Limb (tissue), 2 donors: ENCODE results near the gene PDE4D.

Source experiments
- DNase-seq, 2 donors: peaks; one replicate each; pipeline ENCODE4 v3.0.0-alpha.2; 2016; ENCODE audit errors: extremely low spot score in 2 of 2

Gene PDE4D

DNA sequence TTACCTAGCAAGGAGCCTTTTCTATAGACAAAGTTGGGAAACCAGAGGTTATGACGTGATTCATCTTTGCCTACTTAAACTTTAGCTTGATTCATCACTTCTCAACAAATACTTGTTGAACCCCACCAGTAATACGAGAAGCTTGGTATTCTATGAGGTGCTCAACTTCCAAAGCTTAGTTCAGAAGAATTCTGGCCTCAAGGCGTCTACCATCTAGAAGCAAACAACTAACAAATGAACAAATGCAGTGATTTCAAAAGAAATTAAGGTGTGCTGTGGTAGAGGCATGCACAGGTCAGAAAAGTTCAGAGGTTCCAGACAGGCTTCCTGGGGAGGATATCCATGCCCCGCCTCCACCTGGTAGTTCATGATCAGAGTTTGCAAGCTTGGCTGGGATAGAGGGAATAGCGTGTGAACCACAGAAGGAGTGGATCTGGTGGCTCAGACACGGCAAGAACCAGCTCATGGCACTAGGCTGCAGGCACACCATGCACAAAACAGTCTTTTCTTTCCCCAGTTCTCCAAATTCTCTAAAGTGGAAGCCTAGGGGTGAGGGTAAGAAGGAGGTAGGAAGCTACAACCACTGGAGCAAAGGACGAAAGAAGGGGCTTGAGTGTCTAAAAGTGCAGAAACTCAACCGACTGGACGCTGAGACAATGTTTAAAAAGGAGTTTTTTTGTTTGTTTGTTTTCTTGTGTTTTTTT, 837.6 kb downstream of the PDE4D start:
- DNase-seq = no peak

DNA sequence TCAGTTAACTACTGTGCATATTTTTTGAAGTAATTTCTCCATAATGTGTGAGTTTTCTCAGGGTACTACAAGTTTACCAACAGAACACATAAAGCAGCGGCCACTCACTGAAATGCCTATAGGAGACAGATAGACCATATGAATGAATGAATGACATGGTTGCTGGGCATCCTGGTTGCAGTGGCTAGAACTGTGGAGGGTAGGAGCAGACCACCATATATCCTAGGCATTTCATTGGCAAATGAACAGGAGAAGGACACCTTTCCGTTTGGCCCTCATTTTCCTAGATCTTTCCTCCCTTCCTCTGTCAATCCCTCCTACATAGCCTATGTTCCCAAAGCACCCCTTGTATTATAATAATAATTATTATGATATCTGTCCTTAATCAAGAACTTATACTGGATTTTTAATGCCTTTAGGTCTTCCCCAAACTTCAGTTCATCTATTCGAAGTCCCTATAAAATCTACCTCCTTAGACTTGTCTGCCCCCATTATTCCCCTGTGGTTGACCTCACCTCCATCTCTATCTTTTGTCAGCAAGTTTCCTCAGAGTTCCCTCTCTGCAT, 838.5 kb downstream of the PDE4D start:
- DNase-seq = no peak

DNA sequence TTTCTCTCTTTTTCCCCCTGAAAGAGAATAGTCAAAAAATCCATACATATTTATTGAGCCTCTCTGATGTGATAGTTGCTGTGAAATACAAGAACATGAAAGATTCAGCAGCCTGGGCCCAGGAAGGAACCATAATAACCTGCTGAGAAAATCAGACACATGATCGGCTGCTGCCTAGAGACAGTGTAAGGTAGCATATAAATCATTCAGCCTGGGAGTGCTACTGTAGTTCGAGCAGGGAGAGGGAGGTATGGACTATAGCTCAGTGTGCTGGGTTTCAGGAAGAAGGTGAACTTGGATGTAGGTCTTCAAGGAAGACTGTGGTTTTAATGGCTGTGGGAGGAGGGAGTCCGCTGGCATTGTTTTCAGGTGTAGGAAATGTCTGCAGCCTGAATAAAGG, 841.6 kb downstream of the PDE4D start:
- no peak for DNase-seq

DNA sequence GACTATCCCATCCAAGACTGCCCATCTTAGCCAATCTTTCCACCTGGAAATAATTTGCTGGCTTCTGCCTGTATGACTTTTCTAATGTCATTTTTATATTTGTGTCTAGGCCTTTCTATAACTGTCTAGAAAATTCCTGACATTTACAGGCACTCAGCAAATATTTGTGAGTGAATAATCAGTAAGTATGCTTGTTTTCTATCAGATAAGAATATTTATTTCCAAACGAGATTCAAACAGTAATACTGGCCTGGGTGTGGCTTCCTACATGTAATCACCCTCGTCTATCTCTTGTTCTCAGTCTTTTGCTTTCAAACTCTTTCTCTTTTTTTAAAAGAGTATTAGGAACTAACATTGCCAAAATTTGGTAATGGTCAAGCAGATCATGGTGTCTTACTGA, 844.4 kb downstream of the PDE4D start:
- no peak for DNase-seq

DNA sequence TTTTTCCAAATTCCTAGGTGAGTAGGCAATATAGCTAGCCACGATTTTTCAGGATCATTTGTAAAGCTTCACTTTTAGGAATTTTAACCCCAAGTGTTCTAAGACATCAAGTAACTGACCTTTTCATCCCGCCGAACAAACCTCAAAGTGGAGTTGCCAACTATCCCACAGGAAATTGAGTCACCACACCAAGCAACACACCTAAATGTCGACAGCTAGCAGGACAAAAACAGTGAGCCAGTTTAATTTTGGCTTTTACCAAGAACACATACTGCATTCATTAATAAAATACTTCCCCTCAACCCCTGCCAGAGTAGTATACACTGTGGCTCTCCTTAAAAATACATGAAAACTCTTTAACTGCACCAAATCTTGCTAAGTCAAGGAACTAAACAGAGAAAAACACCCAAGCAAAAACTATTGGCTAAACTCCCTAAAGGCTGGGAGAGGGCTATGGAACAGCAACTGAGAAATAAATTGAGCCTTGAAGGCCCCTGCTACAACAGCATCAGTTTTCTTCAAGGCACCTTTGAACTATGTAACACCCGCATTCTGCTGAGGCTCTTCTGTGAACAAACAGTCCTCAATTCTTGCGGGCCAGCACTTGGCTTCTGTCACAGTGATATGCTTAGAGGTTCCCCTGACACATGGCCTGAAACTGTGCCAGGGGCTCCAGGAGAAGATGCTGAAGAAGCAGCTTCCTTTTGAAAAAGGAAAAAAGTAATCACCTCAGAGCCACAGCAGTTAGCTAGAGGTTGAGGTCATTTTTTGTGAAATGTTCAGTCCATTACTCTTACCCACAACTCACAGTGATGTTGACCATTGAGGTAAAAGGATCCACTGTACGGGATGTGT, 851.1 kb downstream of the PDE4D start:
- no peak for DNase-seq

DNA sequence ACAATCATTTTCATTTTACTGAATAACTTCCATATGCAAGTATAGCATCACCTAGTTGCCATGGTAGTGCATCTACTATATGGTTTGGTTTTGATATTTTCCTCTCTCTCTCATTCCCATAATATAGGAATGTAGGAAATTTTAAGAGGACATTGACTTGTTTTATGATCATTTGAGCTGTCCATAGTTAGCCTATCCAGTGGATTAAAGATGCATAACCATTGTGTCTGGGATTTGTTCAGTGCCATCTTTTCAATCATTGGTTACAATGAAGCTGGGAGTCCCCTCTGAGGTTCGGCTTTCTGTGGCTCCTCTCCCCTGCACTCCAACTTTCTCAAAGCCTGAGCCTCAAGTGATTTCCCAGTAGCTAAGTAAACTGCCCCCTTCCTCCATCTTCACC, 852.2 kb downstream of the PDE4D start:
- no peak for DNase-seq

DNA sequence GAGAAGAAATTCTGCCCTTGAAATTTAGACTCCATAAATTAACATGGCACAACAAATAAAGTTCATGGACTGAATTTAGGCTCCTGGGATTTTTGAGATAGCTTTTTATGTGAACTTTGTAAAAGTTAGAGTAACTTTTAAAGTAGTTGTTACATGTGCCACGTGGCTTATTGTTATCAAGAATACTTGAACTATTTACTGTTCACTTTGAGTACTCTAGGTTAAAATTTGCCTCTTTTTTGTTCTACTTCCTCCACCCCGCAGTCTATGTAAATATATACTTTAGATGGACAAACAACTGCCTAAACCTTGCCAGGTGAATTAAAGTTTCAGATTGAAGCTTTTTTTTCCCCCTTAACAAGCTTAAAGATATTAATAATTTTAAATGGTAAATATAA, 852.7 kb downstream of the PDE4D start:
- no peak for DNase-seq

DNA sequence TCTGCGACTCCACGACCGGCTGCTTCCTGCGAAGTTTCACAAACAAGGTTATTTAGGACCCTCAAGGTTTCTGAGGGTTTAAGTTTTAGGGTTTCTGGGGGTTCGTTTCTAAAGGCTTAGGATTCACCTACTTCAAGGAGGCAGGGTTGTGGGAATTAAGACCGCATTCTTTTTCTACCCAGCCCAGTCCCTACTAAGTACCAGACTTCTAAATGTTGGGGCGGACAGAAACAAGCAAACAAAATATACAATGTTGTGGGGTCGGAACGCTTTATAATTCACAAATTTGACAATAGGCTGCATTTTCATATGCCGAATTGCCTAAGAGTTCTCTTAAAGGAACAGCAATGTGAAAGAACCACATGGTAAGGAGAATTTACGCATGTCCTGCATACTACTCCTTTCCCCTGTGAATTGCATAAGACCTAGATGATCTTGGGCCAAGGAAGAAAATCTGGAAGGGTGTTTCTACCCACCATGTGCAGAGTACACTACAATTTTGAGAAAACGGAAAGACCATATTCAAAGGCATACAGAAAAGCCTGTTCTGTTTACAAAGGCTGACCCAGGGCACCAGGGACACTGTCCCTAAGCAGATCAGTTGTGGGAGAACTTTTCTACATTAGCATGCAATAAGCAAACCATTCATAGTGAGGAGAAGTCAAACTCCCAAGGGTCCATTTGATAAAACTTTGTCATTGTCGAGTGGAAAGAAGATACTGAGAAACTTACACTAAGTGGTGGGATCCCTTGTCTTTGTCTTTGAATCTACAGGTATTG, 853.3 kb downstream of the PDE4D start:
- DNase-seq = no peak

DNA sequence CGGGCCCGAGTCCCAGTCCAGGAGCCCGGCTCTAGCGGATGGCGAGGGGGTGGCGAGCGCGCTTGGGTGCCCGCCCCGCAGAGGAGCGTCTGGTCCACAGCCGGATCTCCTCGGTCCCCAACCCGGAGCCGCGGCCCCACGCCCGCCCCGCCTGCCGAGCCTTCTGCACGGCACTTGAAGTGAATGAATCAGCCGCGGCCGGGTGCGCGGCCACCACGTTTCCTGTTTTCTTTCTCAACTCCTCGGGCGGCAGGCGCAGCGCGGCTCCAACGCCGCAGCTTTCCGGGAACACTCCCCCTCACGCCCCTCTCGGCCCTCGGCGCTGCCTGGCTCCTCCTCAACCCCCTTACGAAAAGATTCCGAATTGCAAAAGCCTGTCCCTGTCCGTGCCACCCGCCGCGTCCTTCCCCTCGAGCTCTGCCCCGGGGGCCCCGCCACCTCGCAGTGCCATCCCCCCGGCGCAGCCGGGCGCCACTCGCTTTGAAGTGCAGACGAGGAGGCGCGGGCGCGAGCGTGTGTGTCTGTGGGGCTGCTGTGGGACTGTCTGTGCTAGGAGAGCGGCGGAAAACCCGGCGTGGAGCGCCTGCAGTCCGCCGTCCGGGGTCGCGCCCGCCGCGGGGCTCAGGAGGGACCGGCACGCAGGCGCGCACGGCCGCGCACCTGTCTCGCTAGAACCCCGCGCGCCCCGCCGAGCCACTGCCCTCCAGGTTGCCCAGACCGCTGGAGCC, 854.1 kb downstream of the PDE4D start:
- DNase-seq = peak; percentile 65 to 83

DNA sequence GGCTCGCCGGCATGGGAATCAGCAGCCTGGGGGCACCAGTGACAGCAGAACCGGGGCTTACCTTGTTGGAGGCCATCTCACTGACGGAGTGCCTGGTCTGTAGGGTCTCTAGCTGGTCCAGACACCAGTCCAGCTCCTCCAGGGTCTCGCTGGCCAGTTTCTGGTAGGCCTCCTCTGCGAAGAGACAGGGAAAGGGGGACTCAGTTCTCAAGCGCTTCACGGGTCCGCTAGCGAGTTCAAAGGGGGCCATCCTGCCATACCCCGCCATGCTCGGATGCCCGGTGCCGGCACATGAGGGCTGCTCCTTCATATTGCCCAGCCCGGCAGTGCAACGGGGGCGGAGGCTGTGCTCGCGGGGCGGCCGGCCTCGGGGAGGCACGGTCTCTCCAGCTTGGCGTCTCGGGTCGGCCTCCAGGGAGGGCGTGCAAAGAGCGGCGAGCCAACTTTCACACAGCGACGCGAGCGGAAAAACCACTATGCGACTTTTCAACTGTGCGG, 854.7 kb downstream of the PDE4D start:
- DNase-seq = peak in 1 of 2 donors; percentile 72

DNA sequence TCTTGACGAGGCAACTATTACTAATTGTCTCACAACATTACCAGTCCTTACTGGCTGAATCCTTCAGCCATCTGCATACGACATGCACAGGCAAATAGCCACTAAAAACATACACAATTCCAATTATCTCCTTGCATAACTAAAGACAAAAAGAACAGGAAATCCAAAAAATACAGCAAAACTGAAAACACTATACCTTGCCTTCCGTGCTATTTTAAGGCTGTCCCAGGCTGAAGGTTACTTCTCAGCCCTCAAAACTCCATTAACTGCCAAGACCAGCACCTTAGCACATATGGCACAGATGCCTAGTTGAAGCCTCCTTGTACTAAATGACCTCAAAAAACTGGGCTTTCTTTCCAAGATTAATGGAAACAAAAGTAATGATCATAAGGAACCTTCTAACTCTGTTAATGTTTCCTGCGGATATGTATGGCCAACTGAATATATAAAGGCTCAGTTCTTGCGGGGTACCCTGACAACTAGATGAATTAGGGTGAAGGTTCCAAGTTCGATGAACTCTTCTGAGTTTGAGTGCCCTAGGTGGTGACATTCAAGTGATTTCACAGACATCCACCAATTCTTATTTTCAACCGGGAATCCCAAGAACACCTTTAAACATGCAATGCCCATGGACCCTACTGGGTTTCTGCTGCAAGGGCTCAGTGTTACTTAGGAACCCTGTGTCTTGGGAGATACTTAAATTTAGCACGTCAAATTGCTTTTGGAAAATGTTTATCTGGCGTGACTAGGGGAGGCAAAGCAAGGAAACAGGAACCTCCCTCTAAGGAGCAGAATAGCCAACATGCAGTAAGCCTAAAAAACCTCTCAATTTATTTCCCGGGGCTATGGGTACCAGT, 855.4 kb downstream of the PDE4D start:
- no peak for DNase-seq

DNA sequence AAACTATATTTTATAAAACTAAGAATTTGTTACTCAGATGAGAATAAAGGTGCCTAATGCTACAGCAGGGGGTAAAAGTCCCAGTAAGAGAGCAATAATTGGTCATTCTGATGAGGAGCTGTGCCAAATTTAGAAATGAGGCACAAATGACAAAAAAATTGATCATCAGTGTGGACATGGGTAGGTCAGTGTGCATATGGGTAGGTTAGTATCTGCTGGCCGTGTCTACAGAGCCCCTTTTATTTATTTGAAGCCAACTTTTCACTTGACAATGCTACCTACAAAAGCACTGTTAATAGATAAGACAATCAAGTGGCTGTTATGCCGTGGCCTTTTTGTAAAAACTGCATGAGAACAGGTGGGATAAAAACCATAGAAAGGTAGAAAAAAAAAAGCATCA, 856.1 kb downstream of the PDE4D start:
- DNase-seq = no peak

DNA sequence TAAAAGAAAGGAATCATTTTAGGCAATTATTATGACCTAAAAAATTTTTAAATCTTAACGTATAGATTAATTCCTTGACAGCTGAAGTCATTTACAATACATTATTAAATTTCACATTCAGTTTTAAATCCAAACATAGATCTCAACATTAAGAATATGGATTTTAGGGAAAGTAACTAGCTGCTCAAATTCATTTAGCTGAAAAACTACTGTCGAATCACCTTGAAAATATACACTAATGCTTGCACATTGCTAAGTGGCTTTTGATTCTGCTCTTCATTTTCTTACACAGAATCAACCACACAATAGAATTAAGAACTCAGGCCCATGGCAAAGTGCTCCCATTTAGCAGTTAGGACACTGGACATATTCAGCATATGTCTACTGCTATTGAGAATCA, 856.5 kb downstream of the PDE4D start:
- DNase-seq = no peak

DNA sequence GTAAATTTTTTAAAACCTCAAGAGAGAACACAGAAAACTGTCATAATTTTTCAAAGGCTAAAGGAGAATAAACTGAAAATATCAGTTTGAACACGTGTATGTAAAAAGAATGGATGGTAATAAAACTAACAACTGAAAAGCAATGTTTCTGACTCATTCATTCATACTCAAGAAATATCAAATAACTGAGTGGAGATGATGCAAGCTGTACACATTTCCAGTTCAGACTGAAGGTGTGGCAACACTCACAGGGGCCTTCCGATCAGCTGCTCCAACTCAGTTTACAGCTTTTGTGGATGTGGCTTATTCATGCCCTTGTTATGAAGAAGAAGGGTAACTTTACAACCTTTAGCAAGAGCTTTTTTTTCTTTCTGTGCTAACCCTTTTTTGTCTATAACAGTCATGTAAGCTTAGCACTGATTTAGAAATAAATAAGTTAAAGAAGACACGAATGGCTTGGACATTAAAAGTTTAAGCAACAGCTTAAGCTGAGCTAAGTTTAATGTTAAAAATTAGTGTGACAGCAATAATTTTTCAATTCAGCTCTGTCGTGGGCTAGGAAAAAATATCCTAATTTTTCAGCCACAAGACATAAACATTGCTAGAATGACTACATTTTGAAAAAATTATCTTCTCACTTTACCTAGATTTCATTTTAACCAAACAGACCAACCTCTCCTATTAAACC, 857.1 kb downstream of the PDE4D start:
- no peak for DNase-seq

DNA sequence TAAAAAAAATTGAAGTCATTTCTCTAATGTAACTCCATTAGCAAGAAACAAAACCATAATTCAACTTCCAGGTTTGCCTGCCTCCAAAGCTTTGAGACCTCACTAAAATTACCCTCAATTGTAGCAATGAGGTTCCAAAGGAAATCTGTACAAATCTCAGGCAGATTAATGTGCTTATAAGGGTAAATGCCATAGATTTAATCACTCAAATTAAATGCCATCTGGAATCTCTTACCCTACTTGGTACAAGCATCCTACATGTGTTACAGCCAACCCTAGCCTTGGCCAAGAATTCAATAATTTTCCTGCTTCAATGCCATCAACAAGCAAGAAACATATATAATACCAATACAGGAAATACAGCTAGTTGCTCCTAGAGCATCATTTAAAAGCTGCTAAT, 857.8 kb downstream of the PDE4D start:
- no peak for DNase-seq

DNA sequence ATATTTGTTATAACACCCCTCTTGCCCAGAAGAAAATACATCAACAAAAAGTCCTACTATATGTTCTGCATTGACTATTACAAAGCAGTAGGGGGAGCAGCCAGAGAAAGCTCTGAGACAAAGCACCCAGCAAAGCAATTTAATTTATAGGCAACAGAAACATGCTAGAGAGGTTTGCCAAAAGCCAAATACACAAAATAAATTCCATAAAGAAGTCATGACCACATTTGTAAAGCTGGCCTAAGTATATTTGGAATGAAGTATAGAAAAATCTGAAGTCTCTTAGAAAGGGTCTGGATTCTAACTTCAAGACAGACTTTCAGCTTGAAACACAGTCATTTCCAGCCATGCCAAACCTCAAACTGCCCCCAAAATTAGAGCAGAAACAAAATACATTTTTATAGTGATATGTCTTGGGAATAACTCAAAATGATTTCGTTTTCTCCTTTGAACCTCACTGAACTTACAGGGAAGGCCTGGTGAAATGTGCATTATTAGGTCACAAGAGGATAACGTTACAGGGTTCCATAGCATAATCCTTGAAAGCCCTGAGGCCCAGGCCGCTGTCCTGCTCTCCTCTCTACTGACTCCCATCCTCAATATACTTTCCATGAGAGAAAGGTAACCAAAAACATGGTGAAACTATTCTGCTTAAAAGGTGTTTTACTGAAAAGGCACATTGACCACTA, 858.9 kb downstream of the PDE4D start:
- DNase-seq = peak in 1 of 2 donors; percentile 81

DNA sequence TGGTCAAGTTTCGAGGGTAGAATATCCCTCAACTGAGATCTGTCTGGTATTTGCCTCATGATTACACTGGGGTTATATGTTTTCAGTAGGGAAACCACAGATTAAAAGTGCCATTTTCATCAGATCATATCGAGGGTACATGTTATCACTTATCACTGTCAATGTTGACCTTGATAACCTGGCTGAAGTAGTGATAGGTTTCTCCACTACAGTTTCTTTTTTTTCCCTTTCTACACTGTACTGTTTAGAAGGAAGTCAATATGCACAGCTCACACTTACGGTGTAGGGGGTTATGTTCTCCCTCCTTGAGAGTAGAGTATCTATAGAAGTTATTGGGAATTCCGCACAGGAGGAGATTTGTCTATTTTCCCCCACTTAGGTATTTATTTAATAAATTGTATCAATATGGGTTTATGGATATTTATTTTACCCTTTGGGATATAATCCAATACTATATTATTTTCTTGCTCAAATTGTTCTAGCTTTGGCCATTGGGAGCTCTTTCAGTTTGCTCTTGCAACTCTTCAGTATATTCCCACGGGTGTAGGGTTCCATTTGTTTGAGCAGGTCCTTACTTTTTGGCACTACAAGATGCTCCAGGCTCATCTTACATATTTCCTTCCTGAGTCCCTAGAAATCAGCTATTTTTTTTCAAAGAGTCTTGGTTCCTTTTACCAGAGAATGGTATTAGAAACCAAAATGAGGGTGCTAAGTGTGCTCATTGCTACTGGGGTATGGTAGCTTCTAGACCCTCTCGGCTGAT, 866.2 kb downstream of the PDE4D start:
- no peak for DNase-seq

DNA sequence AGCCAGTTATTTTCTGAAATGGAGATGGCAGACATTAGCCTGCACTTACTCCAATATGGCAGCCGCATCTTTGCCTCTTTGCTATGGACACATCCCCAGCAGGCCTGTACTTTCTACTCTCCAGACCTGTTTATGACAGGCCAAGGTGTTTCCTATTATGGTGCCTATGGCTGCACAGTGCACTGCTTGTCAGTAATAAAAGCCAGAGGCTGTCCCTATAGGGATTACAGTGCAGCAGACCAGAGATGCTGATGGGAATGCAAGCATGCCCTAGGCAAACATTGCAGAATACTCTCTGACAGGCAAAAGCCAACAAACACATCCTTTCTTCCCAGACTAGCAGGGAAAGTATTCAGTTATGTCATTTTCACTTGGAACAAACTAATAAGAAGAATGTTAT, 867.8 kb downstream of the PDE4D start:
- no peak for DNase-seq
